T-cell (primary cell): ENCODE measurements around the gene DDX28. TPM values are rescaled to one million over a fixed set of nuclear protein-coding genes. Genes with fewer than 3 reads are reported as not detected.

Experiments
- ATAC-seq, 4 experiments: fragments of 200-7000 bp in 3 of 4; fragments of 150-1000 bp in 1 of 4; cut with Tn5 transposase; replicated peaks in 1 of 4; 1 replicate in 3 of 4; 2 replicates in 1 of 4; pipeline ENCODE4 v1.10.0; 2021; ENCODE audit warnings: moderate library complexity in 3 of 4, mild to moderate bottlenecking in 2 of 4, moderate number of reproducible peaks in 1 of 4
- CTCF ChIA-PET, 2 donors: fragments of 300-600 bp; sonication (Branson Sonifier 250); formaldehyde crosslinking; loops; one replicate each; lab custom pipeline; 2022; ENCODE audit warnings: antibody characterized with exemption in 2 of 2; lab: Charles Lee
- POLR2A ChIA-PET, 2 donors: fragments of 300-600 bp; sonication (Branson Sonifier 250); formaldehyde crosslinking; loops; one replicate each; lab custom pipeline; 2022; ENCODE audit warnings: antibody characterized with exemption in 2 of 2; lab: Charles Lee
- DNase-seq, 35 experiments: peaks; one replicate each; pipeline versions ENCODE4 v3.0.0 to v3.0.0-alpha.2; 2013 to 2023
- H3K27ac ChIP-seq: one replicate; pipeline ENCODE4 v1.5.1; 2013; ENCODE audit warnings: low read length
- H3K27me3 ChIP-seq, 2 experiments: replicated peaks in 1 of 2; 1 replicate in 1 of 2; 2 replicates in 1 of 2; pipeline versions ENCODE4 v1.6.1 to v1.7.0; 2013; ENCODE audit warnings: low read length in 1 of 2, mixed read lengths in 1 of 2; ENCODE audit not compliant: control insufficient read depth in 2 of 2, insufficient read depth in 2 of 2; ENCODE audit errors: extremely low read depth in 1 of 2
- H3K36me3 ChIP-seq, 2 donors: 1 replicate in 1 of 2; 2 replicates in 1 of 2; pipeline versions ENCODE4 v1.6.1 to v1.7.0; 2013; ENCODE audit warnings: low read length in 1 of 2; ENCODE audit not compliant: control insufficient read depth in 2 of 2, insufficient read depth in 1 of 2; ENCODE audit errors: extremely low read depth in 1 of 2
- H3K4me1 ChIP-seq, 2 experiments: 1 replicate in 1 of 2; 2 replicates in 1 of 2; pipeline versions ENCODE4 v1.6.1 to v1.7.0; 2013; ENCODE audit warnings: low read length in 2 of 2, mixed read lengths in 1 of 2; ENCODE audit not compliant: insufficient read depth in 2 of 2, control insufficient read depth in 1 of 2; ENCODE audit errors: extremely low read depth in 1 of 2
- H3K4me3 ChIP-seq, 2 donors: 1 replicate in 1 of 2; 2 replicates in 1 of 2; pipeline versions ENCODE4 v1.5.1 to v1.7.0; 2013; ENCODE audit warnings: mild to moderate bottlenecking in 2 of 2, low read length in 1 of 2, moderate library complexity in 1 of 2; ENCODE audit not compliant: control insufficient read depth in 1 of 2; ENCODE audit errors: extremely low read depth in 1 of 2
- H3K9me3 ChIP-seq: 2 replicates; pipeline ENCODE4 v1.7.0; 2013
- H3K27ac Mint-ChIP-seq, 2 donors: one replicate each; pipeline ENCODE4 v1.8.0; 2020 to 2021; ENCODE audit warnings: mild to moderate bottlenecking in 2 of 2, mixed read lengths in 2 of 2
- H3K27me3 Mint-ChIP-seq, 2 donors: one replicate each; pipeline ENCODE4 v1.8.0; 2021 to 2022; ENCODE audit warnings: mixed read lengths in 2 of 2
- H3K36me3 Mint-ChIP-seq: one replicate; pipeline ENCODE4 v1.8.0; 2021; ENCODE audit warnings: mixed read lengths
- H3K4me1 Mint-ChIP-seq, 3 donors: one replicate each; pipeline ENCODE4 v1.8.0; 2020 to 2022; ENCODE audit warnings: mixed read lengths in 3 of 3, mild to moderate bottlenecking in 1 of 3
- H3K4me3 Mint-ChIP-seq, 3 donors: one replicate each; pipeline ENCODE4 v1.8.0; 2020 to 2022; ENCODE audit warnings: mild to moderate bottlenecking in 3 of 3, mixed read lengths in 3 of 3, moderate library complexity in 3 of 3
- H3K9me3 Mint-ChIP-seq, 3 donors: one replicate each; pipeline ENCODE4 v1.8.0; 2020 to 2022; ENCODE audit warnings: mixed read lengths in 3 of 3
- WGBS: methylation state at CpG from one replicate; pipeline ENCODE4 v1.1.5; 2013; ENCODE audit warnings: missing lambda C conversion rate; ENCODE audit not compliant: insufficient coverage; 5-methylcytosine and 5-hydroxymethylcytosine counted together
- total RNA-seq, 35 experiments: library from RNA in 6 of 35; stranded (reverse) in 6 of 35; fragments of 120-200 nt in 1 of 35; gene quantifications; one replicate each; pipeline versions ENCODE4 v1.2.1 to v1.2.4 and lab custom pipeline; 2013 to 2026

DDX28 gene
- total RNA-seq, 5 donors from 2014 or later (not counting 1 experiment from before 2014, with no cell fraction given): 15.5 to 21.0 (median 17.6) TPM

DNA sequence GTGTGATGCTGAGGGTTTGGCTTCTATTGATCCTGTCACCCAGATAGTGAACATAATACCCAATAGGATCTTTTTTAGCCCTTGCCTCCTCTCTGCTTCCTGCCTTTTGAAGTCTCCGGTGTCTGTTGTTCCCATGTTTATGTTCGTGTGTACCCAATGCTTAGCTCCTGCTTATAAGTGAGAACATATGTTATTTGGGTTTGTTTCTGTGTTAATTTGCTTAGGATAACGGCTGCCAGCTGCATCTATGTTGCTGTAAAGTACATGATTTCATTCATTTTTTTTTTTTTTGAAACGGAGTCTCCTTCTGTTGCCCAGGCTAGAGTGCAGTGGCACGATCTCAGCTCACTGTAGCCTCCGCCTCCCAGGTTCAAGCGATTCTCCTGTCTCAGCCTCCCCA lies 23.1 kb upstream of the DDX28 start:
- H3K27ac ChIP-seq: no peak overlapping the region
- no peak for ATAC-seq
- H3K27me3 ChIP-seq: no peaks in the 10 kb centered on the region
- no peak overlapping the region for H3K4me3 Mint-ChIP-seq
- ChIA-PET POLR2A (no interaction called here), CTCF (interaction anchor here in 1 of 2 donors (0.7 kb wide), 1 partner anchor 44 kb away, joined by 4 read pairs; no protein-coding TSS in a partner anchor)
- H3K4me1 Mint-ChIP-seq: peaks cover 4 to 9% (median 5%) of the 10 kb centered on the region in 3 donors
- H3K27me3 Mint-ChIP-seq: no peaks in the 10 kb centered on the region
- DNase-seq: no peak
- no peaks in the 10 kb centered on the region for H3K9me3 ChIP-seq
- WGBS: 73% methylated on average over 6 of the region's 7 CpGs
- no peak overlapping the region for H3K4me3 ChIP-seq
- H3K36me3 ChIP-seq: peaks cover 3 to 26% of the 10 kb centered on the region in 2 donors
- no peaks in the 10 kb centered on the region for H3K4me1 ChIP-seq
- H3K36me3 Mint-ChIP-seq: peaks cover 29% of the 10 kb centered on the region
- peak overlapping the region; percentile 13 to 23 for H3K27ac Mint-ChIP-seq
- no peaks in the 10 kb centered on the region for H3K9me3 Mint-ChIP-seq

- no CpG with 5 or more reads among the region's 2 CpGs for WGBS
- H3K27me3 ChIP-seq: no peaks in the 10 kb centered on the region
- ChIA-PET POLR2A (no interaction called here), CTCF (interaction anchor here in 1 of 2 donors (0.7 to 1.4 kb wide), 4 partner anchors 10 to 57 kb away, joined by 3 to 6 read pairs (median 4); no protein-coding TSS in a partner anchor)
- no peaks in the 10 kb centered on the region for H3K9me3 ChIP-seq
- no peak overlapping the region for H3K27ac ChIP-seq
- H3K27me3 Mint-ChIP-seq: no peaks in the 10 kb centered on the region
- H3K27ac Mint-ChIP-seq: no peak overlapping the region
- no peak overlapping the region for H3K4me3 ChIP-seq
- H3K4me1 Mint-ChIP-seq: peaks cover 10 to 21% (median 12%) of the 10 kb centered on the region in 3 donors
- peaks cover 9% of the 10 kb centered on the region for H3K36me3 Mint-ChIP-seq
- H3K36me3 ChIP-seq: peaks cover 0 to 10% of the 10 kb centered on the region in 2 donors
- H3K9me3 Mint-ChIP-seq: no peaks in the 10 kb centered on the region
- DNase-seq (no peak), ATAC-seq (no peak)
- H3K4me3 Mint-ChIP-seq: no peak overlapping the region
- peaks cover 2 to 8% of the 10 kb centered on the region in 2 experiments for H3K4me1 ChIP-seq
Measured at GRCh38 chr16:68041783-68042182, 18.8 kb upstream of the DDX28 start.

DNA sequence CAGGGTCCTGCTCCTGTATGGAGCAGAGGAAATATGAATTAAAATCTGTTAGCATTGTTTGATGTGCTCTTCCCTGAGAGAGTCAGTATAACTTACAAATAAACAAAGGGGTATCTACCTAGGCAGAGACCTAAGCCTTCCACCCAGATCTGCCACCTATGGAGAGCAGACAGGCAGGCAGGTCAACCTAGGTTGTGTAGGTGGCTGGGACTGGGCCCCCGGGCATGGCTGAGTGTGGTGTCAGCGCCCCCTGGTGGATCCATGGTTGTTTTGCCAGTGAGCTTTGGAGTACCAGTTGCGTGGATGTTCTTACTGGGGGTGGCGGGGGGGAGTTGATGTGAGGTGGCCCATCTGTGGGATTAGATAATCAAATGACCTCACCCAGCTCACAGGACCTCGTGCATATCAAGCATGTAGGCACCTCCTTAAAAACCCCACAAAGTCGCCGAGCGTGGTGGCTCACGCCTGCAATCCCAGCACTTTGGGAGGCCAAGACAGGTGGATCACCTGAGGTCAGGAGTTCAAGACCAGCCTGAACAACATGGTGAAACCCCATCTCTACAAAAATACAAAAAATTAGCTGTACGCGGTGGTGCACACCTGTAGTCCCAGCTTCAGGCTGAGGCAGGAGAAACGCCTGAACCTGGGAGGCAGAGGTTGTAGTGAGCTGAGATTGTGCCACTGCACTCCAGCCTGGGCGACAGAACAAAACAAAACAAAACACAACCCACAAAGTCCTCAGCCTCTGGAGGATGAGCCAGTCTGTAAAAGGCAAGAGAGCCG lies 17.7 kb upstream of the DDX28 start:
- Histone ChIP-seq H3K4me3 (no peak overlapping the region), H3K9me3 (no peaks in the 10 kb centered on the region), H3K27me3 (no peaks in the 10 kb centered on the region), H3K4me1 (peaks cover 2 to 13% of the 10 kb centered on the region in 2 experiments), H3K36me3 (peaks cover 0 to 10% of the 10 kb centered on the region in 2 donors), H3K27ac (no peak overlapping the region)
- Mint-ChIP-seq H3K9me3 (no peaks in the 10 kb centered on the region), H3K27me3 (no peaks in the 10 kb centered on the region), H3K36me3 (peaks cover 7% of the 10 kb centered on the region), H3K27ac (peak overlapping the region; percentile 86 to 88), H3K4me1 (peaks cover 5 to 18% (median 9%) of the 10 kb centered on the region in 3 donors), H3K4me3 (no peak overlapping the region)
- WGBS: 0% methylated on average over 2 of the region's 14 CpGs
- peak; percentile 98 to 99 (median 98) for ATAC-seq
- DNase-seq: peak; percentile 66 to 95 (median 86)
- CTCF ChIA-PET: interaction anchor here (0.6 to 1.6 kb wide), 38 partner anchors 11 to 520 kb away, joined by 3 to 14 read pairs (median 4); partner anchors contain the start of genes DDX28 (in 1 of the 2), DUS2 (in 1 of the 2), NFATC3 (in 1 of the 2) and NRN1L (in 1 of the 2)
- POLR2A ChIA-PET: interaction anchor here in 1 of 2 donors (0.6 kb wide), 1 partner anchor 31 kb away, joined by 5 read pairs; no protein-coding TSS in a partner anchor

DNA sequence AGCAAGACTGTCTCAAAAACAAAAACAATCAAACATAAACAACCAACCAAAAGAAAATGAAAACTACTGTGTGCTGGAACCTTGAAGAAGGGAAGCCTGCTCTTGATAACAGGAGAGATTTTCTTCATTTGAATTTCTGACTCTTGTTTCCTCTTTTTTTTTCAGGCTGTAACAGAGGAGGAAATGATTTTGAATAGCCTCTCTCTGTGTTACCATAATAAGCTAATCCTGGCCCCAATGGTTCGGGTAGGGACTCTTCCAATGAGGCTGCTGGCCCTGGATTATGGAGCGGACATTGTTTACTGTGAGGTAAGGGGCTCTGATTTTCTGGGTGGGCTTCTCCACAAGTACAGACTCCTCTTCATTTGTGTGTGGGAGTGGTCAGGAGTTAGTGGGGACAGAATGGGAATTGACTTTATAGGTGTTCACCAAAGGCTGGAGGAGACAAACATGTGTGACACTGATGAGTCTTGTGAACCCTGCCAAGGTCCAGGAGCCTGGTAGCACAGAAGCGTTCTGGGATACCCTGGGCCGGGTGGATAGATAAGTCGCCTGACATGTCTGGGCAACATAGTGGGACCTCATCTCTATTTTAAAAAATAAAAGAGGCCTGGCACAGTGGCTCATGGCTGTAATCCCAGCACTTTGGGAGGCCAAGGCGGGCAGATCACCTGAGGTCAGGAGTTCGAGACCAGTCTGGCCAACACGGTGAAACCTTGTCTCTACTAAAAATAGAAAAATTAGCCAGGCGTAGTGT lies 15.0 kb upstream of the DDX28 start:
- CTCF ChIA-PET: interaction anchor here in 1 of 2 donors (0.7 to 1.4 kb wide), 3 partner anchors 39 to 331 kb away, joined by 3 to 4 read pairs (median 3); partner anchors contain the start of gene DPEP2
- POLR2A ChIA-PET: interaction anchor here in 1 of 2 donors (0.7 kb wide), 1 partner anchor 46 kb away, joined by 9 read pairs; no protein-coding TSS in a partner anchor
- no peak for ATAC-seq
- Histone ChIP-seq H3K4me3 (no peak overlapping the region), H3K9me3 (no peaks in the 10 kb centered on the region), H3K36me3 (peaks cover 0 to 10% of the 10 kb centered on the region in 2 donors), H3K27ac (no peak overlapping the region), H3K27me3 (no peaks in the 10 kb centered on the region), H3K4me1 (peaks cover 2 to 13% of the 10 kb centered on the region in 2 experiments)
- WGBS: 97% methylated on average over 3 of the region's 9 CpGs
- Mint-ChIP-seq H3K27me3 (no peaks in the 10 kb centered on the region), H3K27ac (peak overlapping the region in 1 of 2 donors; percentile 59), H3K9me3 (no peaks in the 10 kb centered on the region), H3K4me1 (peaks cover 5 to 18% (median 9%) of the 10 kb centered on the region in 3 donors), H3K36me3 (peaks cover 7% of the 10 kb centered on the region), H3K4me3 (peak overlapping the region in 1 of 3 donors; percentile 32)
- DNase-seq: no peak

DNA sequence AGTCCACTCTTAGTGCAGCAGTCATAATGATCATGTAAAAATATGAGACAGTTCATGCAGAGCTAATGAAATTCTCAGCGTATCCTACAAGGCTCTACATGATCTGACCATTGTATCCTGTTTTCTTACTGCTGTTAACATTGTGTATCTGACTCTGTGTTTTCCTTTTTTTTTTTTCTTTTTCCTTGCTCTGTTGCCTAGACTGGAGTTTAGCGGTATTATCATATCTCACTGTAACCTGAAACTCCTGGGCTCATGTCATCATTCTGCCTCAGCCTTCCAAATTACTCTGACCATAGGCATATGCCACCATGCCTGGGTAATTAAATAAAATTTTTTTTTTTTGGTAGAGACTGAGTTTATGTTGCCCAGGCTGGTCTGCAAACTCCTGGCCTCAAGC lies 12.2 kb upstream of the DDX28 start:
- H3K4me1 ChIP-seq: peaks cover 0 to 21% of the 10 kb centered on the region in 2 experiments
- ChIA-PET POLR2A (no interaction called here), CTCF (interaction anchor here in 1 of 2 donors (0.7 kb wide), 1 partner anchor 37 kb away, joined by 4 read pairs; no protein-coding TSS in a partner anchor)
- no peaks in the 10 kb centered on the region for H3K9me3 ChIP-seq
- Mint-ChIP-seq H3K4me3 (no peak overlapping the region), H3K4me1 (peaks cover under 1 to 22% (median 6%) of the 10 kb centered on the region in 3 donors), H3K27ac (no peak overlapping the region), H3K9me3 (no peaks in the 10 kb centered on the region), H3K27me3 (no peaks in the 10 kb centered on the region), H3K36me3 (peaks cover 9% of the 10 kb centered on the region)
- DNase-seq (no peak), ATAC-seq (no peak)
- H3K27me3 ChIP-seq: no peaks in the 10 kb centered on the region
- WGBS: no CpG with 5 or more reads among the region's 2 CpGs
- no peak overlapping the region for H3K4me3 ChIP-seq
- H3K36me3 ChIP-seq: peaks cover 0 to 7% of the 10 kb centered on the region in 2 donors
- no peak overlapping the region for H3K27ac ChIP-seq

GRCh38 chr16:68033101-68033500 lies 10.1 kb upstream of the DDX28 start:
- ChIA-PET POLR2A (no interaction called here), CTCF (interaction anchor here in 1 of 2 donors (0.6 to 0.7 kb wide), 2 partner anchors 11 to 46 kb away, joined by 5 read pairs; no protein-coding TSS in a partner anchor)
- Histone ChIP-seq H3K36me3 (peaks cover 0 to under 1% of the 10 kb centered on the region in 2 donors), H3K4me1 (peaks cover 0 to 19% of the 10 kb centered on the region in 2 experiments), H3K27ac (no peak overlapping the region), H3K4me3 (no peak overlapping the region), H3K27me3 (no peaks in the 10 kb centered on the region), H3K9me3 (no peaks in the 10 kb centered on the region)
- ATAC-seq: no peak
- no peak overlapping the region for H3K27ac Mint-ChIP-seq
- H3K36me3 Mint-ChIP-seq: peaks cover 9% of the 10 kb centered on the region
- WGBS: 92% methylated on average over 2 of the region's 2 CpGs
- DNase-seq: no peak
- H3K9me3 Mint-ChIP-seq: no peaks in the 10 kb centered on the region
- no peaks in the 10 kb centered on the region for H3K27me3 Mint-ChIP-seq
- H3K4me3 Mint-ChIP-seq: no peak overlapping the region
- peaks cover 2 to 16% (median 2%) of the 10 kb centered on the region in 3 donors for H3K4me1 Mint-ChIP-seq
